HG03045 (cell line): ENCODE data around the gene IRF4.

ENCODE experiments used
- ATAC-seq: cut with Tn5 transposase; IDR thresholded peaks from one replicate; pipeline ENCODE4 v1.9.1; 2021; ENCODE audit warnings: mild to moderate bottlenecking, moderate library complexity; ENCODE audit not compliant: unreplicated experiment

IRF4 gene

DNA sequence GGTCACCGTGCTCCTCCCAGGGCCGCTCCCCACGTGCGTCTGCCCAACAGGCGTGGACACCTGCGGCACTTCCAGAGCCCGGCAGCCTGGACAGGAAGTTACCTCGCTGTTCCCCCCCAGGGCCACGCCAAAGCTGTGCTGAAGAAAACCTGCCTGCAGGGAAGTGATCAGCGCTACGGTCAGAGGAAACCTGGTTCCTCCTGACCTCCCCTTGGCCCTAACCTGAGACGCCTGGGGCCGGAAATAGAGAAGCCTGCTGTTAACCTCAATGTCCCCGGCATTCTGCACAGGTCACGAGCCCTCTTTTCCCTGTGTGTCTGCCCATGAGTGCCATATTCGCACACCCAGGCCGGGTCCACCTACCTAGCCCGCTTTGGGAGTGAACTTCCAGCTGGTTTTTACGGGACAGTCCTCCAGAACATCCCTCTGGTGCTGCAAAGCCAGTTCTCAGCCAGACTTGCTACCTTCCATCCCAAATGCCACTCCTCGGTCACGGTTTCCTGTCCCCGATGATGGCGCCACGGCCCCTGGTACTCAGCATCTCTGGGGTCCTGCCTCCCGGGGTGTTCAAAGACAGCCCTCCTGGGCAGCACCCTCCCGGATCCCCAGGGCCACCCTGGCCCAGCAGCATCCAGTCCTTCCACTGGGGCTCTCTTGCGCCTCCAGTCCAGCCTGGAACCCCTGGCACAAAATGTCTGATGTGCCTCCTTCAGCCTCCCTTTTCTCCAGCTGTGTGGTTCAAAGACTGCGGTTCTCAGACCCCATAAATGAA is 12.0 kb upstream of the IRF4 start:
- ATAC-seq: no peak

DNA sequence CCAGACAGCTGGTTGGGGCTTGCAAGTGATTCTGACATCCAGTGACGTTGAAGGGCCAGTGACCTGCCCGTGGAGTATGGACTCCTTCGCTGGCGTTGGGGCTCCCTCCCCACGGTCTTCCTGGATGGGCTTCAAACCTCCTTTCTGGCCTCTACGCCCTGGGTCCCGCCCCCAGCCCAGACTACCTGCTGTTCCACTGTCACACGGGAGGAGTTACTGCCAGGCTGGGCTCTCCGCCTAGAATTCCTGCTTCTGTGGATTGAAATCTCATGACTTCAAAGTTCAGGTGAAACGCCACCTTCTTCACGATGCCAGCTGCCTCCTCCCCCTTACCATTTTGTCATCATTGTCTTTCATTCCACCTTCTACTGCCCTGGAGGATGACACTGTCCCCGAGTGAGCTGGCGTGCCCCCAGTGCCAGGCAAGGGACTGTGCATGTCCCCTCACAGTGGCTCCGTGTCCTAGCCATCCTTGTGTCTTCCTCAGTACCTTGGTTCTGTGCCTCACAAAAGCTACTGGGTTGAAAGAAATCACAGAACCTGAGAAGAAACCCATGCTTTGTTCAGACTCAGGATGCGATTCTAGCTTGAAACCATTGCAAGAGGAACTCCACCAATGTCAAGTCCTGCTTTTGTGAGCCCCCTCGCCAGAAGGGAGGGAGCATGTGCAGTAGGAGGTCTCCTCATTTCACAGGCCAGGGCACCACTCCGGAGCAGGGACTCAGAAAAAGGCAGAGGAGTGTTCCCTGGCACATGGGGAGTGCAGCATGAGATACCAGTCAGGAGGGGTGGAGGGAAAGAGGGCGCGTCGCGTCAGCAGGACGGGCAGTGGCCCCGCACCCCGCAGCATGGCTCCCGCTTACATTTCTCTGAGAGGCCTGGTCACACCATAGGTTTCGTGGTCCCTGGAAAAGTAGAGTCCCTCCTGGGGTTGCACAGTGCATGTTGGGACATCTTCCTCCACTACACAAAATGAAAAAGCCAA is 11.0 kb upstream of the IRF4 start:
- no peak for ATAC-seq

DNA sequence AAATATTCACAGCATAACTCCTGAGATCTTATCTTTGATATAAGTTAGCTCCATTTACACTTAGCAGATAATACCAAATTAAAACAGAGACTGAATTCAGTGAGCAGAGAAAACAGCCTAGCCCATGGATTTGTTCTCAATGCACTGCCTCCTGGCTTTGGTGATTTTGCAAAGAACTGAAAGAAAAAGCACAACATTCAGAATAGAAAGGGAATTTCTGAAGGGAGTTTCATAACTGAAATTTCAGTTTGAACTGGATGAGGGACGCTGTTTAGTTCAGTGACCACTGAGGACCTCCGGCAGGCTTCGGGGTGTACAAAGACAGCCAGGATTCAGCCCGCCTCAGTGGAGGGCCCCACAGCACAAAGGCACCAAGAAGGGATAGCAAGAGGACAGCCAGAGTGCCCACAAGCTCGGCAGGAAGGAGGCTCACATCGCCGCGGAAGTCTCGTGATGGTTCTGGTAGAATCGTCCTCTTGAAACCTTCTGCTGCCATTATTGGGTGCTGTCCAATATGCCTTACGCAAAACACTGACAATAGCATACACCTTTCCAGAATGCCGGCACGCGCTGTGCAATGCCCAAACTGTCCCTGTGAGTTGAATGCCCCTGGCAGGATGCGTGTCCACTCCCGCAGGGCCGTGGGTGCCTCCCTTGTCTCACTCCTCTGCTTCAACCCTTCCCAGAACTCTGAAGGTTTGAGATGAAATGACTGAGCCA is 9.7 kb upstream of the IRF4 start:
- ATAC-seq: no peak

DNA sequence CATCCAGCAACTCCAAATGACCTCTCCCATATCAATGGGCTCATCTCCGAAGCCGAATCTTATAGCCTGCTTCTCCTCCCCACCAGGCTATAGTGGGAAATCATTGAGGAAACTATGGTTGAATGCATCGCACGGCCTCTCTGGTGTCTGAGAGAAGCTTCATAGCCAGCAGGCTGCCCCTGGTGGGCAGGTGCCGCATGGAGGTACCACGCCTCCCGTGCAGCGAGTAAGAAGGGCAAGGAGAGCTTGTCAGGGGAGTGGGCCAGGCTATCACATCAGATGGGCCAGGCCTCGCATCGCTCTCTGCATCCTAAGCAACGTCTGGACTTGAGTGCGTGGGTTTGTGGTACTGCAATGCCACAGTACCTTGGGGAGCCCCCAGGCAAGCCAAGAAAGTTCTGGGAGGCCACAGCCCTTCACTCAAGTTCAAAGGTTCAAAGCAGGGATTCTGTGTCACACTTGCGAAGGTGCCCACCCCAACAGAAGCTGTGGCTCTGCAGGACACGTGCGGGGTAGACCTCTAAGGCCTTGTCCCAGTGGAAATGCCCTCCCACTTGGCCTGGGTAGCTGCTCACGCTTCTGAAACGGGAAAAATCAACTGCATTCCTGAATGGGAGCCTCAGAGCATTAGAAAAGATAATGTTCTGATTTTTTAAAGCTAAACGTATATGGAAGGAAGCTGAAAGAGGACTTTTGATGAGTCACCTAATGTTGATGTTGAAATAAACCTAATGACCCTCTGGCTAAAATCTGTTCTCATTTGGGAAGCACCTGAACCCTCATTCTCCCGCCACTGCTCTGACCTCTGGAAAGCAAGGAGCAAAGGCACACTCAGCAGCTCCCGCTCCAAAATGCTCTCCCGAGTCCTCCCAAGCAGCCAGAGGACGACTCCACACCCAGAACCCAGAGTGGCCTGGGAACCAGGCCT is 8.4 kb upstream of the IRF4 start:
- no peak for ATAC-seq

DNA sequence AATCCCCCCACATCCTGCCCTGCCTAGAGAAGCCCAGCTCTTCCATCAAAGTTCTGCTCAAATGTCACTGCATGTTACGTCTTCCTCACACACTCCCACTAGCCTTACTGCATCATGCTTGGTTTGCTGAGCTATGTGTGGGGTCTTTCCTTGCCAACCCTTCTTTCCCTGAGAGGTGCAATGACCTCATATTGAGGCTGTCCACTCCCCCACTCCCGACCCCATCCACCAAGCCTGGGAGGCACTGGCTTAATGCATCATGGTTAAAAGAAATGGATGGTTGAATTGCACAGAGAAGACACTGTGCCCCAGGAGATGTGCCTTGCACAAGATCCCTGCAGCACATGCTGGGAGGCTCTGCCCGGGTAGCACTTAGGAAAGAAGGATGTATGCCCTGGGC is 7.7 kb upstream of the IRF4 start:
- no peak for ATAC-seq

DNA sequence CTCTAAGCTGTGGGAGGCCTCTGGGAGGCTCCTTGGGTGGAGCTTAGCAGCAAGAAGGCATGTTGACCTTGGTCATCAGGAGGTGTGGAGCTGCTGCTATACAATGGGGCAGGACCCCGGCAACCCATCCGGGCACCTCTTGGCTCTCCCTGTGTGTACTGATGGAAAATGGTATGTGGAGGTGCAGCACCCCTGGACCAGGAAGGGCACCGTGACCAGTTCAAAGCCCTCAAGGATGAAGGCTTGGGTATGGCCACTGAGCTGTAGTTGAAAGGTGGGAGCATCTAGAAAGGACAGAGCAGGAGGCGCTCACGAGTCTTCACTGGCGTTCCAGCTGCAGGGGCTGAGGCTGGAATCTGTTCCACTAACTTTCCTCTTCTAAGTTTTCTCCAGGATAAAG is 6.7 kb upstream of the IRF4 start:
- no peak for ATAC-seq

DNA sequence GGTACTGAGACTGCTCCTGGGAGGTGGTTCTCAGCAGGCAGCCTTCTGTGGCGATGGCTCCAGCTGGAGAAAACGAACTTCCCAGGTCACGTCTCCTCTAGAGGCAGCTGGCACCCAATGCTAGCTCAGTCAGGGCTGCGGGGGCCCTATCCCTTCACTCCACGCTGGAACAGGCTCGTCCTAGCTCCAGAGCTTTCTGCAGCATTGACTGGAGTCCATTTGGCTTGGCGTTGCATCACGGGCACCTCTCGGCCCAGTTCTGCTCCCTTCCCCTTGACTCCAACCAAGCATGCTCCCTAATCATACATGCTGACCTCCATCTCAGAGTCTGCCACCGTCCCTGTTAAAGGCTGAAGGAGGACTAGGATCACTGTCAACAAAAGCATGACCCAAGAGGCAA is 5.9 kb upstream of the IRF4 start:
- no peak for ATAC-seq

DNA sequence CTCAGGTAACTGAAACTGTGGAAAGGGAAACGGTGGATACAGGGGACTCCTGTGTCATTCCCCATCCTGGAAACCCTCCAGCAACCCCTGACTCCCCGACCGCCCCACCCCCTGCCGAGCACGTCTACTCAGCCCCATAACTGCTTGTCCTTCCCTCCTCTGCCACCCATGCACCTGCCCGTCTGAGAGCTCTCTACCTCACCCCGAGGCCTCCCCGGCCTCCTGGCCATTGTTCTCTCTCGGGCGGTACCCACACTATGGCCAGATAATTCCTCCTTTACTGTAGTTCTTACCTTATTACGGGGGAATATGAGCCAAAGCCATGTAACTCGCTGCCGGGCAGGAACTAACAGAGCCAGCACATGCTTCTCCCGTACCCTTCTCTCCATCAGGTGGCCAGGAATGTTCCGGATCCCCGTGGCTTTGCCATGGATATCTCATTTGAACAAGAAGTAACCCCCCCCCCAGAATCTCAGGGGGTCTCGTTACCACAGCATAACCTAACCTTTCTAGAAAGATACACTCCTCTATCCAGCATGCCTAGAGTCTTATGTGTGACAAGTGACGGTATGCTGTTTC is 4.8 kb upstream of the IRF4 start:
- ATAC-seq: no peak

DNA sequence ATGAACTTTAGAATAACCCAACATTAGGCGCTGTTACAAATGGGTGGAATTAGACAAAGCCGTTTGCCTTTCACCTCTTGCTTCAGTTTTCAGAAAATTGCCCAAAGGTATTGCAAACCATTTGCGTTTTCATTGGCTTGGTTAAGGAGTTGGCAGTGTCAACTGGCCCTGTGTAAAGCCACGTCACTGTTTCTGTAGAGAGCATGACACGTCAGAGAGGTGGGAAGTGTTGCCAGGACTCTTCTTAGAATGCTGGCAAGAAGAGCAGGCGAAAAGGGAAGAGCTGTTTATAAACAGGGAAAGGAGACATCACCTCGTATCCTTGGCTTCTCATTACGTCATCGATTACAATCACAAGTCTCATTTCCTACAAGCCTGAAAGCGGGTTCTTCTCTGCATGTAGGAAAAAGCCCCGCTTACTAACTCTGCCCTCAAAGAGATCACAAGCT is 4.2 kb upstream of the IRF4 start:
- no peak for ATAC-seq

DNA sequence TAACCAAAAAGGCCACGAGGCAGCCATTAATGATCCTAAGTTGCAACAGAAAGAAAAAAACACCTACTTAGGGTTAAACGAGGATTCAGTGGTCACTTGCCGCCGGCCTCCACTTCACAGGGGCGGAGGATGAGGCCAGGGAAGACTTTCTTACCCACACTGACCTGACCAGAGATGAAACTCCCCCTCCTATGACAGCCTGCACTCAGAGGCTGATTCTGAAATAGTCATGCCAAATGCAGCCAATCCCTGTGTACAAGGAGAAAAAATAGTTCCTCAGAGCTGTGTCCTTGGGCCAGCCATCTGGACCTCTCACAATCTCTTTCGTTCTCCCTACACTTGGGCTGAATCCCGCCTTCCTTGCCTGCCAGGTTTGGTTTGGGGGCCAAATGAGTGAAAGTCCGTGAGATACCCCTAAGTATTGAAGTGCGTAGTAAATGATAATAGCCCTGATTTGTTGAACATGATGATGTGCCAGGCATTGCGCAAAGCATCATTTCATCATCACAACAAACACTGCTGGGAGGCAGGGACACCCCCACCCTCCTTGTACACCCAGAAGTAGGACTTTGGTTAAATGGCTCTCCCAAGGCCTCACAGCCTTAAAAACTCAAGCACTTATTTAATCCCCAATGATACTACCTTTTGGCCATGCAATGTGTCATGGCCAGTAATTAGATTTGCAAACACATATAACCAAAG is 3.2 kb upstream of the IRF4 start:
- no peak for ATAC-seq

DNA sequence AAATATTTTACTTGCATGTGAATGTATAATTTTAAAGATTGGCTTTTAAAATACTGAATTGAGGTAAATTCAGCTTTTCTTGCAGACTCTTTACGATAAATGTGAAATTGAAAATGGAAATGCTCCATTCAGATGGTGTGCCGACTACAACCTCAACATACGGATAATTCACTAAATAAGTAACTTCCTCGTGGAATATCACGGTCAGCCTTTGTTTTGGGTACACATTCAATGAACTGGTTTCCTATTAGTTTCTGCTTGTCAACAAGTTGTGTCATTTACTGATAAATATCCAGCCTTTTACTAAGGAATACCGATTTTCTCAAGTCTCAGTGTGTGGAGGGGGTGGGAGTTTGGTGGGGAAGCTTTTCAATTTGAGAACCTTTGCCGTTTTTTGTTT is 2.4 kb upstream of the IRF4 start:
- no peak for ATAC-seq

DNA sequence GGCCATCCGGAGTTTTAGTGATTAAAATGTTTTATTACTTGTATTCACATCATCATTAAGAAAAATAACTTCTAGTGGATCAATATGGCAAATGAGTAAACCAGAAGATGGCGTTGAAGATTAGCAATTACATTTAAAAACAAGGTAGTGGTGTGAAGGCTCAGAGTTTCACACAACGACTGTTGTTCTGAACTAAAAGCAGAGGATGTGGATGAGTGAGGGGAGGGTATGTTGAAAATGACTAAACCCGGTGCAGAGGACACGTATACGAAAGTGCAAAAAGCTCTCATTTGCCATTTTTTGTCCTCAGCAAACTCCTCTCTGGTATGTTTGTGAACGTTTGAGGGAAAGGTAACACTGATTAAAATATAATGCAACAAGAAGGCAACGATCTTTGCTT is 1.9 kb upstream of the IRF4 start:
- ATAC-seq: no peak

DNA sequence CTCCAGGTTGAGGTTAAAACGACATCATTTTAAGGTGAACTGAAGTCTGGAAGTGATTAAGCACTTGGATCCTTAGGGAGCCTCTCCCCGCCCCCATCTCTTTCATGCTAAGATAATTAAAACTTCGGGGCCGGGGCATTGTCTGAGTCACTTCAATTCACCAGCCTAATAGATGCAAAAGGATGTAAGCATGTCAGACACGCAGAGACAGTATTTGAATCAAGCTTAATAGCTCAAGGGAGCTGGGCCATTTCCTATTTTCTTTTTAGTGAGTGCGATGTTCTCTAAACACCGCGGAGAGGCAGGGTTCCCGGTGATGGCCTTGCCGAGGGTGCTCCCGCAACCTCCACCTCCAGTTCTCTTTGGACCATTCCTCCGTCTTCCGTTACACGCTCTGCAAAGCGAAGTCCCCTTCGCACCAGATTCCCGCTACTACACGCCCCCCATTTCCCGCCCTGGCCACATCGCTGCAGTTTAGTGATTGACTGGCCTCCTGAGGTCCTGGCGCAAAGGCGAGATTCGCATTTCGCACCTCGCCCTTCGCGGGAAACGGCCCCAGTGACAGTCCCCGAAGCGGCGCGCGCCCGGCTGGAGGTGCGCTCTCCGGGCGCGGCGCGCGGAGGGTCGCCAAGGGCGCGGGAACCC is 516 bp upstream of the IRF4 start:
- ATAC-seq: peak; percentile 10

DNA sequence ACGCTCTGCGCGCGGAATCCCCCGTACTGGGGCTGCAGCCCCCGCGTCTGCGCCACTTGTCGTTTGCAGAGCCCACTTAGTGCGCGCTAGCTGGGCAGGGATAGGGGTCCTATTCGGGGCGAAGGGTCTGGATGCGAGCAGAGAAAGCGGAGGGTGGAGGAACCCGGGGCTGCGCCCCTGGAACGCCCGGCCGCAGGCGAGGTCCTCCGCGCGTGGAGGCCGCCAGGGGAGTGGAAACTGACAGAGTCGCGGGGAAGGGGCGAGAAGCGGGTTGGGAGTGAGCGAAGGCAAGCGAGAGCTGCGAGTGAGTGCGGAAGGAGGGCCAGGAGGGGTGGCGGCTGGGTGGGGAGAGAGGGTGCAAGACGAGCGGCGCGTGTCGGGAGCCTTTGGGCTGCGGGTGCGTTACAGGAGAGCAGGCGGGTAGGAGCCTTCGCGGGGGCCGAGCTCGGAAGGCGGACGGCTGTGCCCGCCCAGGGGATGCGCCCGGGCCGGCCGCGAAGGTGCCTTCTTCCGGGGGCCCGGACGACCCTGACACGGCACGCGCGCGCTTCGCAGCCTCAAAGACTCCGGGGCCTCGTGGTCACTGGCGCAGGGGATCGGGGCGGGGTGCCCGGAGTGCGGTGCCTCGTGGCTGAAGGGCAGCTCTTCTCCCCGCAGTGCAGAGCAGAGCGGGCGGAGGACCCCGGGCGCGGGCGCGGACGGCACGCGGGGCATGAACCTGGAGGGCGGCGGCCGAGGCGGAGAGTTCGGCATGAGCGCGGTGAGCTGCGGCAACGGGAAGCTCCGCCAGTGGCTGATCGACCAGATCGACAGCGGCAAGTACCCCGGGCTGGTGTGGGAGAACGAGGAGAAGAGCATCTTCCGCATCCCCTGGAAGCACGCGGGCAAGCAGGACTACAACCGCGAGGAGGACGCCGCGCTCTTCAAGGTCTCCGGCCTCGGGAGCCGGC is 1.2 kb downstream of the IRF4 start:
- no peak for ATAC-seq

DNA sequence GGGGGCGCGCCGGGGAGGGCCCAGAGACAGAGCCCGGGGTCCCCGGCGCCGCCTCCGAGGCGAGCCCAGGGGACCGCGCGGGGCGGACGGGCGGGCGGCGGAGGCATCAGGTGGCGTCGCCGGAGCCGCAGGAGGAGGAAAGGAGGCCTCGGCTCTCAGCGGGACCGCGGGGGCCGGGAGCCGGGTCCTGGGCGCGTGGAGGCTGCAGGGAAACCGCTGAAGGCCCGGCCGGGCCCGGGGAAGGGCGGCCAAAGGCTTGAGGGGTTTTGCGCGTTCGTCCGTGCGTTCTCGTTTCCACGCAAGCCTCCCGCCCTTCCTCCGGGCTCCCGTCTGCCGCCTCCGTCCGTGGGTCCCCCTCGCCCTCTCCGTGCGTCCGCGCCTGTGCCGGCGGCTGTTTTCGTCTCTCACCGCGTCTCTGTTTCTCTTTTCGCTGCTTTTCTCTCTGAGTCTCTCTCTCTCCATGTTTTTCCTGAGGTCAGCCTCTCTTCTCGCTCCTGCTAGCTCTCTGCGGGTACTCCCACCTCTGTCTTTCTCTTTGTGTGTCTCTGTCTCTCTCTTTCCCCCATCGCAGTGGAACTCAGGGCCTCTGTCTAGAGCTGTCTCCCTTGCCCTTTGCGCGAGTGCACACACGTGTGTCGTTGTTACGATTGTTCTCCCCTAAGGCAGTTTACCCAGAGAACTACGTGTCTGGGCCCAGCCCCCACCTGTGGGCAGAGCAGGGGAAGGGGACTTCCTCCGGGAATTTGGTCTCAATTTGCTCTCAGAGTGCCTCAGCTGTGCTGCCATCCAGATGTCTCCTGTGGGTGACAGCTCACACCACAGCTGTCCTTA is 2.1 kb downstream of the IRF4 start:
- ATAC-seq: no peak

DNA sequence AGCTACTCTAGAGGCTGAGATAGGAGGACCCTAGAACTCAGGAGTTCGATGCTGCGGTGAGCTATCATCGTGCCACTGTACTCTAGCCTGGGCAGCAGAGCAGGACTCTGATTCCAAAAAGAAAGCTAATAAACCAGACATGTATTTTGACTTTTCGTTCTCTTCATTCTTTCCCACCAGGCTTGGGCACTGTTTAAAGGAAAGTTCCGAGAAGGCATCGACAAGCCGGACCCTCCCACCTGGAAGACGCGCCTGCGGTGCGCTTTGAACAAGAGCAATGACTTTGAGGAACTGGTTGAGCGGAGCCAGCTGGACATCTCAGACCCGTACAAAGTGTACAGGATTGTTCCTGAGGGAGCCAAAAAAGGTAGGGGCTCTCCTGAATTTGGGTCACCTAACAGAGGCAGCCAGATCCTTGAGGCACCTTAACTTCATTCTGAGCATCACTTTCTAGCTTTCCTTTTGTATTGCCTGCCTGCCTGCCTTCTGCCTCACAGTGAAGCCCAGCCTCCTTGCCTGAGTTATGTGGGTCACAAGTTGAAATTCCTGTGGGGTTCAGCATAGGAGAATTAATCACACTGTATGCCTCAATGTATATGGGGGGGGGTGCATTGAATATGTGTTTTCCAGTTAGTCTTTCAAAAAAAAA is 3.2 kb downstream of the IRF4 start:
- no peak for ATAC-seq
